PC-3 (cell line): ENCODE data around the gene AJAP1.

Experiments used
- EZH2 ChIP-seq: fragments of 300-600 bp; sonication (generic); IDR thresholded peaks from one replicate; pipeline ENCODE4 v1.6.1; 2017; ENCODE audit warnings: antibody characterized with exemption, mild to moderate bottlenecking, low read length; ENCODE audit not compliant: unreplicated experiment
- TF ChIP-seq, protein P1 (sequence below): fragments of 300-600 bp; sonication (generic); conservative IDR thresholded peaks from 2 replicates; pipeline ENCODE4 v1.5.1; 2017; ENCODE audit warnings: antibody characterized with exemption, low read depth, mild to moderate bottlenecking, low read length

- TF ChIP-seq, protein P1, sequence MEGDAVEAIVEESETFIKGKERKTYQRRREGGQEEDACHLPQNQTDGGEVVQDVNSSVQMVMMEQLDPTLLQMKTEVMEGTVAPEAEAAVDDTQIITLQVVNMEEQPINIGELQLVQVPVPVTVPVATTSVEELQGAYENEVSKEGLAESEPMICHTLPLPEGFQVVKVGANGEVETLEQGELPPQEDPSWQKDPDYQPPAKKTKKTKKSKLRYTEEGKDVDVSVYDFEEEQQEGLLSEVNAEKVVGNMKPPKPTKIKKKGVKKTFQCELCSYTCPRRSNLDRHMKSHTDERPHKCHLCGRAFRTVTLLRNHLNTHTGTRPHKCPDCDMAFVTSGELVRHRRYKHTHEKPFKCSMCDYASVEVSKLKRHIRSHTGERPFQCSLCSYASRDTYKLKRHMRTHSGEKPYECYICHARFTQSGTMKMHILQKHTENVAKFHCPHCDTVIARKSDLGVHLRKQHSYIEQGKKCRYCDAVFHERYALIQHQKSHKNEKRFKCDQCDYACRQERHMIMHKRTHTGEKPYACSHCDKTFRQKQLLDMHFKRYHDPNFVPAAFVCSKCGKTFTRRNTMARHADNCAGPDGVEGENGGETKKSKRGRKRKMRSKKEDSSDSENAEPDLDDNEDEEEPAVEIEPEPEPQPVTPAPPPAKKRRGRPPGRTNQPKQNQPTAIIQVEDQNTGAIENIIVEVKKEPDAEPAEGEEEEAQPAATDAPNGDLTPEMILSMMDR, result no peak
- no peak for TF ChIP-seq EZH2
Observed at GRCh38 chr1:4837752-4838151, 183.3 kb downstream of the AJAP1 start.
